Mesendoderm (in vitro differentiated cells): ENCODE results near the gene ZNF587B. TPM values are rescaled to one million over a fixed set of nuclear protein-coding genes. Genes with fewer than 3 reads are reported as not detected.
"Not testable (repeated sequence)": the region's sequence is repeated elsewhere in the genome, so short reads cannot be mapped to it uniquely, and the experiment has no call there.

ENCODE experiments used
- DNase-seq: peaks from one replicate; pipeline ENCODE4 v3.0.0; 2013
- H2AK5ac ChIP-seq: 2 replicates; pipeline ENCODE4 v1.6.1; 2013; ENCODE audit warnings: low read length, inconsistent platforms
- H2BK120ac ChIP-seq: 2 replicates; pipeline ENCODE4 v1.6.1; 2013; ENCODE audit warnings: low read depth, mild to moderate bottlenecking, low read length, moderate library complexity, mixed read lengths
- H2BK15ac ChIP-seq: replicated peaks from 2 replicates; pipeline ENCODE4 v1.6.1; 2013; ENCODE audit warnings: low read depth, mild to moderate bottlenecking, moderate library complexity
- H2BK5ac ChIP-seq: 2 replicates; pipeline ENCODE4 v1.6.1; 2013; ENCODE audit warnings: low read length, inconsistent platforms
- H3K18ac ChIP-seq: 2 replicates; pipeline ENCODE4 v1.6.1; 2013; ENCODE audit warnings: mild to moderate bottlenecking, low read length, mixed read lengths
- H3K23ac ChIP-seq: one replicate; pipeline ENCODE4 v1.6.1; 2013; ENCODE audit warnings: low read length
- H3K27ac ChIP-seq: 2 replicates; pipeline ENCODE4 v1.5.1; 2013; ENCODE audit warnings: low read depth, mild to moderate bottlenecking, inconsistent platforms, low read length, moderate library complexity
- H3K27me3 ChIP-seq: 2 replicates; pipeline ENCODE4 v1.6.1; 2013; ENCODE audit warnings: low read length, control low read depth, mild to moderate bottlenecking, inconsistent platforms; ENCODE audit not compliant: insufficient read depth, poor library complexity
- H3K36me3 ChIP-seq: 2 replicates; pipeline ENCODE4 v1.6.1; 2013; ENCODE audit warnings: low read length, inconsistent platforms; ENCODE audit not compliant: control insufficient read depth, insufficient read depth
- H3K4ac ChIP-seq: one replicate; pipeline ENCODE4 v1.6.1; 2013; ENCODE audit warnings: low read depth, mild to moderate bottlenecking, low read length, moderate library complexity
- H3K4me1 ChIP-seq: 2 replicates; pipeline ENCODE4 v1.6.1; 2013; ENCODE audit warnings: low read depth, low read length, inconsistent platforms; ENCODE audit not compliant: control insufficient read depth
- H3K4me2 ChIP-seq: 2 replicates; pipeline ENCODE4 v1.6.1; 2013; ENCODE audit warnings: low read length
- H3K4me3 ChIP-seq: 2 replicates; pipeline ENCODE4 v1.5.1; 2013; ENCODE audit warnings: mild to moderate bottlenecking, low read length
- H3K56ac ChIP-seq: one replicate; pipeline ENCODE4 v1.6.1; 2013; ENCODE audit warnings: low read length
- H3K79me1 ChIP-seq: 2 replicates; pipeline ENCODE4 v1.6.1; 2013; ENCODE audit warnings: low read length, inconsistent platforms
- H3K79me2 ChIP-seq: 2 replicates; pipeline ENCODE4 v1.6.1; 2013; ENCODE audit warnings: mild to moderate bottlenecking, low read length; ENCODE audit not compliant: control insufficient read depth, insufficient read depth
- H3K9ac ChIP-seq: 2 replicates; pipeline ENCODE4 v1.6.1; 2013; ENCODE audit warnings: low read length, inconsistent platforms
- H4K5ac ChIP-seq: one replicate; pipeline ENCODE4 v1.6.1; 2013; ENCODE audit warnings: low read length
- H4K8ac ChIP-seq: one replicate; pipeline ENCODE4 v1.6.1; 2013; ENCODE audit warnings: low read depth, mild to moderate bottlenecking, control low read depth, low read length, moderate library complexity
- WGBS: extraction: QIAGEN DNeasy Blood & Tissue Kit; methylation state at CpG from one replicate; pipeline ENCODE4 v1.1.7; 2013; ENCODE audit warnings: low lambda C conversion rate, missing lambda C conversion rate; ENCODE audit not compliant: insufficient coverage; ENCODE audit errors: extremely low coverage; 5-methylcytosine and 5-hydroxymethylcytosine counted together
- polyA plus RNA-seq, 2 experiments: library from polyadenylated mRNA; stranded (reverse); fragments of 200-250 nt; gene quantifications; one replicate each; pipeline ENCODE4 v1.2.3, GENCODE V29; 2013

The ZNF587B gene
- polyA plus RNA-seq (2013, experiment 1 of 2) = 22.6 TPM
- polyA plus RNA-seq (2013, experiment 2 of 2) = 21.8 TPM

GRCh38 chr19:57830071-57830602 is at the start of gene ZNF587B:
Gene ZNF587B, plus strand, starts transcription at chr19:57830299. Its CDS starts 230 bp downstream, at chr19:57830529.
- peak within 1 kb of the TSS; percentile 86 for H3K23ac ChIP-seq
- peak within 1 kb of the TSS; percentile 66 for H2BK120ac ChIP-seq
- H3K56ac ChIP-seq = peak within 1 kb of the TSS; percentile 95
- peak within 1 kb of the TSS; percentile 70 for H3K4me3 ChIP-seq
- peaks cover 46% of the 10 kb centered on the region for H3K79me2 ChIP-seq
- no peak within 1 kb of the TSS for H2BK15ac ChIP-seq
- peak within 1 kb of the TSS; percentile 96 for H3K27ac ChIP-seq
- H4K5ac ChIP-seq = peak within 1 kb of the TSS; percentile 98
- H3K4me2 ChIP-seq = peak within 1 kb of the TSS; percentile 98
- no peaks in the 10 kb centered on the region for H3K27me3 ChIP-seq
- H3K79me1 ChIP-seq = peaks cover 4% of the 10 kb centered on the region
- WGBS = no CpG with 5 or more reads among the region's 22 CpGs
- peak within 1 kb of the TSS; percentile 68 for H4K8ac ChIP-seq
- peaks cover 3% of the 10 kb centered on the region for H3K4me1 ChIP-seq
- peak within 1 kb of the TSS; percentile 71 for H3K18ac ChIP-seq
- peak within 1 kb of the TSS; percentile 93 for H3K9ac ChIP-seq
- peak; percentile 100 for DNase-seq
- H2AK5ac ChIP-seq = peak within 1 kb of the TSS; percentile 91
- H3K4ac ChIP-seq = peak within 1 kb of the TSS; percentile 81
- H3K36me3 ChIP-seq = no peaks in the 10 kb centered on the region
- peak within 1 kb of the TSS; percentile 88 for H2BK5ac ChIP-seq

DNA sequence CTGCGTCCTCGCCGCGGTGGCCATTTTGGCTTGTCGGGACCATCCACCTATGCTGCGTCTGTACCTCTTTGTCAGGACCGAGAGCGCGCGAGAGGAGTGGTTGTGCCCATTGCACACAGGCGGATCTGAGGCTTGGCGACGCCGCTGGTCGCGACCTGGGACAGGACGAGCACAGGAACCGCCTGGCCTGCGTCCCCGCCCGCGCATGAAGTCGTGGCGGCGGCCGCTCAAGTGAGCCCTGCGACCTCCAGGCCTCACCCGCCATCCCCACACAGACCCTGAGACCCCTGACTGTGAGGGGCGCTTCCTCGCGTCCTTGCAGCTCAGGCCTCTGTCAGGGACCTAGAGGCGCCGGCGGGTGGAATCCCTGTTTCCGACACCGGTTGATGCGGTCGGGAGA is 43.8 kb upstream of the ZNF587B start:
- Histone ChIP-seq H3K18ac (no peak overlapping the region), H3K79me1 (peaks cover 7% of the 10 kb centered on the region), H4K5ac (no peak overlapping the region), H3K4me2 (no peak overlapping the region), H3K79me2 (no peaks in the 10 kb centered on the region), H2AK5ac (no peak overlapping the region), H3K9ac (no peak overlapping the region), H3K27me3 (no peaks in the 10 kb centered on the region), H2BK5ac (no peak overlapping the region), H3K4me1 (no peaks in the 10 kb centered on the region), H3K23ac (no peak overlapping the region), H3K27ac (peak overlapping the region; percentile 40), H4K8ac (no peak overlapping the region), H3K56ac (no peak overlapping the region), H3K4me3 (no peak overlapping the region), H3K4ac (no peak overlapping the region), H2BK120ac (no peak overlapping the region), H2BK15ac (no peak overlapping the region), H3K36me3 (peaks cover 3% of the 10 kb centered on the region)
- WGBS = no CpG with 5 or more reads among the region's 38 CpGs
- no peak for DNase-seq

DNA sequence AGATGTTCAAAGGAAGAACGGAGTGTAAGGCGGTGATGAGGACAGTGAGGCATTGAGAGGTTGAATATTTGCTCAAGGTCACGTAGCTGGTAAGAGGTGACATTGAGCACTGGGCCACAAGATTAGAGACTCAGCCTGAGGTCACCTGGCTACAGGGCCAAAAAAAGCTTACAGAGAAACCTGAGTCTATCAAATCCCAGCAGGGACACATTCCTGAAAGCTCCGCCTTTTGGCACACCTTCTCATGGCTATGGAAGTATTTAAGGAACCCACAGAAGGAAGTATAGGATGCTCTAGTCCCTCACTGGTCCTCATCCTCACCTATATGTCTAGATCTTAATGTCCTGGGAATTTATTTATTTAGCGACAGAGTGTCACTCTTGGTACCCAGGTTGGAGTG is 43.2 kb upstream of the ZNF587B start:
- no peak overlapping the region for H4K8ac ChIP-seq
- H4K5ac ChIP-seq = no peak overlapping the region
- peaks cover 6% of the 10 kb centered on the region for H3K79me1 ChIP-seq
- no peak overlapping the region for H3K27ac ChIP-seq
- no peak overlapping the region for H3K18ac ChIP-seq
- WGBS = no CpG with 5 or more reads among the region's 5 CpGs
- no peaks in the 10 kb centered on the region for H3K27me3 ChIP-seq
- H2BK15ac ChIP-seq = no peak overlapping the region
- H3K23ac ChIP-seq = no peak overlapping the region
- H3K79me2 ChIP-seq = no peaks in the 10 kb centered on the region
- H2BK120ac ChIP-seq = no peak overlapping the region
- H3K4me3 ChIP-seq = no peak overlapping the region
- no peak overlapping the region for H3K56ac ChIP-seq
- peaks cover 3% of the 10 kb centered on the region for H3K36me3 ChIP-seq
- no peaks in the 10 kb centered on the region for H3K4me1 ChIP-seq
- H2AK5ac ChIP-seq = no peak overlapping the region
- no peak overlapping the region for H3K4ac ChIP-seq
- no peak overlapping the region for H3K4me2 ChIP-seq
- H3K9ac ChIP-seq = no peak overlapping the region
- no peak overlapping the region for H2BK5ac ChIP-seq
- DNase-seq = peak; percentile 65

DNA sequence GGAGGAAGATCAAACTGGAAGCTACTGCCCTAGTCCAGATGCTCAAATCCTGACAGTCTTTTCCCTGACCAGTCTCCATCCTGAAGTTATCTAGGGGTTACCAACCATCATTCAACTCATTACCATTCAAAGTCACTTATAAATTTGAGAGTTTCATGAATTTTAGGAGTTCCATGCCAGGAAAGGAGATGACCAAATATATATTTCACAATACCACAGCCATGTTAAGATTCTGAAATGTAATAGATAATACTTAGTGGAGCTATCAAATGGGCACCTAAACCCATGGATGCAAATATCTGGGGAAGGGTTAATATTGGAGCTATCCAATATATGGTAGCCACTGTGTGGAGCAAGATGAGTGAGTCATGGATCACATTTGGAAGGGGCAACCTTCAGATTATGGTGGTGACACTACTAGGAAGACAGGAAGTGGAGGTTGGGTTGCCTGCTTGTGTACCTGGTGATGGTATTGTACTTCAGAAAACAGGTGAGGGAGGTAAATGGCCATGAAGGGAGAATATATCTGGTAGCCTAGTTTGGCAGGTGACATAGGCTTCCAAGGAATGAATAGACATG is 41.9 kb upstream of the ZNF587B start:
- Histone ChIP-seq H2BK5ac (no peak overlapping the region), H3K79me2 (no peaks in the 10 kb centered on the region), H3K79me1 (peaks cover 6% of the 10 kb centered on the region), H3K9ac (no peak overlapping the region), H2BK15ac (no peak overlapping the region), H3K4me3 (no peak overlapping the region), H3K18ac (no peak overlapping the region), H3K36me3 (peaks cover 3% of the 10 kb centered on the region), H3K4me1 (no peaks in the 10 kb centered on the region), H3K27me3 (no peaks in the 10 kb centered on the region), H4K8ac (no peak overlapping the region), H3K27ac (no peak overlapping the region), H3K4me2 (no peak overlapping the region), H3K23ac (no peak overlapping the region), H3K56ac (no peak overlapping the region), H3K4ac (no peak overlapping the region), H4K5ac (no peak overlapping the region), H2BK120ac (no peak overlapping the region), H2AK5ac (no peak overlapping the region)
- DNase-seq = no peak

DNA sequence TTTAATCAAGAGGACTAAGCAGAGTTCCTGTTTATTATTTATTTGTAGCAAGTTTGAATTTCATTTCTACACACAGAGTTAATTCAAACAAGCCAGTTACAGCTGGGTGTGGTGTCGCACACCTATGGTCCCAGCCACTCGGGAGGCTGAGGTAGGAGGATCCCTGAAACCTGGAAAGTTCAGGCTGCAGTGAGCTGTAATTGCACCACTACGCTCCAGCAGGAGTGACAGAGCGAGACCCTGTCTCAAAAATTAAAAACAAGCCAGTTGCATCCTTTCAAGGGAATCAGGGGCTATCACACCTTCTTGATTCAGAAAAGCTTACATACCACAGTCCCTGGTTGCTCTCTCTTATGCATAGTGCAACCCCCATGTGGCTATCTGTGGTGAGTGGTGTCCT is 40.8 kb upstream of the ZNF587B start:
- no peak overlapping the region for H3K4ac ChIP-seq
- no peak overlapping the region for H2BK15ac ChIP-seq
- H3K9ac ChIP-seq = no peak overlapping the region
- H3K4me1 ChIP-seq = no peaks in the 10 kb centered on the region
- H3K36me3 ChIP-seq = peaks cover 3% of the 10 kb centered on the region
- H4K5ac ChIP-seq = no peak overlapping the region
- H3K79me1 ChIP-seq = peaks cover 6% of the 10 kb centered on the region
- H2BK5ac ChIP-seq = no peak overlapping the region
- H2AK5ac ChIP-seq = no peak overlapping the region
- no peak overlapping the region for H3K18ac ChIP-seq
- H3K27ac ChIP-seq = no peak overlapping the region
- no CpG with 5 or more reads among the region's 4 CpGs for WGBS
- no peak overlapping the region for H4K8ac ChIP-seq
- no peak overlapping the region for H3K4me3 ChIP-seq
- no peak for DNase-seq
- no peaks in the 10 kb centered on the region for H3K79me2 ChIP-seq
- no peak overlapping the region for H3K23ac ChIP-seq
- no peak overlapping the region for H3K4me2 ChIP-seq
- no peak overlapping the region for H2BK120ac ChIP-seq
- no peak overlapping the region for H3K56ac ChIP-seq
- no peaks in the 10 kb centered on the region for H3K27me3 ChIP-seq

DNA sequence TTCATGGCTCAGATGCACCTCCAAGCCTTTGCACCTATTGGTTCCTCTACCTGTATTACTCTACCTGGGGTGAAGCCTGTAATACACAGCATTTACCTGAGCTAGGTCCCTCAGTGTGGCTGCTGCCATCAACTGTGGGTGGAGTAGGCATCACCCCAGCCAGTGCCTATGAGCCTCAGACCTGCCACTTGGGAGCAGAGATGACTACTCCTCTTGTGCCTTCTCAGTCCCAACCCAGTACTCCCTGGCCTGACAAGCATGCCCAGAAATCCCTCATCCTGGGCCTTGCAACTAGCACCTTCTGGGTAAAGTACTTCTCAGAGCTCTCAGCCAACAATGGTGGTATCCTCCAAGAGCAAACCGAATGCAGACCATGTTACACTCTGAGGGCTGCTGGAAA is 33.5 kb upstream of the ZNF587B start:
- H3K4ac ChIP-seq, H3K9ac ChIP-seq, H2BK15ac ChIP-seq, H2BK5ac ChIP-seq, H4K5ac ChIP-seq, H3K23ac ChIP-seq, H3K4me3 ChIP-seq, H4K8ac ChIP-seq, H3K79me1 ChIP-seq, H3K18ac ChIP-seq, DNase-seq, H3K56ac ChIP-seq, H3K79me2 ChIP-seq, H3K36me3 ChIP-seq, H3K4me1 ChIP-seq, H2AK5ac ChIP-seq, H3K27ac ChIP-seq, H3K27me3 ChIP-seq, H2BK120ac ChIP-seq, H3K4me2 ChIP-seq: not testable (repeated sequence)
- whole genome bisulfite sequencing = no CpG with 5 or more reads among the region's 1 CpG
